Mesendoderm (in vitro differentiated cells): ENCODE results near the gene CCDC88A.

Source experiments
- DNase-seq: peaks from one replicate; pipeline ENCODE4 v3.0.0; 2013
- H2AK5ac ChIP-seq: 2 replicates; pipeline ENCODE4 v1.6.1; 2013; ENCODE audit warnings: low read length, inconsistent platforms
- H2BK120ac ChIP-seq: 2 replicates; pipeline ENCODE4 v1.6.1; 2013; ENCODE audit warnings: low read depth, mild to moderate bottlenecking, low read length, moderate library complexity, mixed read lengths
- H2BK15ac ChIP-seq: replicated peaks from 2 replicates; pipeline ENCODE4 v1.6.1; 2013; ENCODE audit warnings: low read depth, mild to moderate bottlenecking, moderate library complexity
- H2BK5ac ChIP-seq: 2 replicates; pipeline ENCODE4 v1.6.1; 2013; ENCODE audit warnings: low read length, inconsistent platforms
- H3K18ac ChIP-seq: 2 replicates; pipeline ENCODE4 v1.6.1; 2013; ENCODE audit warnings: mild to moderate bottlenecking, low read length, mixed read lengths
- H3K23ac ChIP-seq: one replicate; pipeline ENCODE4 v1.6.1; 2013; ENCODE audit warnings: low read length
- H3K27ac ChIP-seq: 2 replicates; pipeline ENCODE4 v1.5.1; 2013; ENCODE audit warnings: low read depth, mild to moderate bottlenecking, inconsistent platforms, low read length, moderate library complexity
- H3K27me3 ChIP-seq: 2 replicates; pipeline ENCODE4 v1.6.1; 2013; ENCODE audit warnings: low read length, control low read depth, mild to moderate bottlenecking, inconsistent platforms; ENCODE audit not compliant: insufficient read depth, poor library complexity
- H3K36me3 ChIP-seq: 2 replicates; pipeline ENCODE4 v1.6.1; 2013; ENCODE audit warnings: low read length, inconsistent platforms; ENCODE audit not compliant: control insufficient read depth, insufficient read depth
- H3K4ac ChIP-seq: one replicate; pipeline ENCODE4 v1.6.1; 2013; ENCODE audit warnings: low read depth, mild to moderate bottlenecking, low read length, moderate library complexity
- H3K4me1 ChIP-seq: 2 replicates; pipeline ENCODE4 v1.6.1; 2013; ENCODE audit warnings: low read depth, low read length, inconsistent platforms; ENCODE audit not compliant: control insufficient read depth
- H3K4me2 ChIP-seq: 2 replicates; pipeline ENCODE4 v1.6.1; 2013; ENCODE audit warnings: low read length
- H3K4me3 ChIP-seq: 2 replicates; pipeline ENCODE4 v1.5.1; 2013; ENCODE audit warnings: mild to moderate bottlenecking, low read length
- H3K56ac ChIP-seq: one replicate; pipeline ENCODE4 v1.6.1; 2013; ENCODE audit warnings: low read length
- H3K79me1 ChIP-seq: 2 replicates; pipeline ENCODE4 v1.6.1; 2013; ENCODE audit warnings: low read length, inconsistent platforms
- H3K79me2 ChIP-seq: 2 replicates; pipeline ENCODE4 v1.6.1; 2013; ENCODE audit warnings: mild to moderate bottlenecking, low read length; ENCODE audit not compliant: control insufficient read depth, insufficient read depth
- H3K9ac ChIP-seq: 2 replicates; pipeline ENCODE4 v1.6.1; 2013; ENCODE audit warnings: low read length, inconsistent platforms
- H4K5ac ChIP-seq: one replicate; pipeline ENCODE4 v1.6.1; 2013; ENCODE audit warnings: low read length
- H4K8ac ChIP-seq: one replicate; pipeline ENCODE4 v1.6.1; 2013; ENCODE audit warnings: low read depth, mild to moderate bottlenecking, control low read depth, low read length, moderate library complexity
- WGBS: extraction: QIAGEN DNeasy Blood & Tissue Kit; methylation state at CpG from one replicate; pipeline ENCODE4 v1.1.7; 2013; ENCODE audit warnings: low lambda C conversion rate, missing lambda C conversion rate; ENCODE audit not compliant: insufficient coverage; ENCODE audit errors: extremely low coverage; 5-methylcytosine and 5-hydroxymethylcytosine counted together

CCDC88A gene

GRCh38 chr2:55400332-55400731, 19.3 kb downstream of the CCDC88A start:
- Histone ChIP-seq H3K79me2 (no peaks in the 10 kb centered on the region), H3K23ac (no peak overlapping the region), H2BK120ac (no peak overlapping the region), H3K9ac (no peak overlapping the region), H3K27me3 (no peaks in the 10 kb centered on the region), H3K27ac (no peak overlapping the region), H3K56ac (no peak overlapping the region), H3K4me2 (no peak overlapping the region), H3K4ac (no peak overlapping the region), H3K36me3 (peaks cover 1% of the 10 kb centered on the region), H2BK15ac (no peak overlapping the region), H3K4me1 (no peaks in the 10 kb centered on the region), H2AK5ac (no peak overlapping the region), H4K5ac (no peak overlapping the region), H4K8ac (no peak overlapping the region), H2BK5ac (no peak overlapping the region), H3K4me3 (no peak overlapping the region), H3K18ac (no peak overlapping the region), H3K79me1 (peaks cover 2% of the 10 kb centered on the region)
- WGBS = no CpG with 5 or more reads among the region's 2 CpGs
- DNase-seq = no peak

- Histone ChIP-seq H2AK5ac (no peak overlapping the region), H3K18ac (no peak overlapping the region), H2BK120ac (no peak overlapping the region), H3K79me2 (no peaks in the 10 kb centered on the region), H3K27ac (no peak overlapping the region), H3K27me3 (no peaks in the 10 kb centered on the region), H3K4ac (no peak overlapping the region), H4K5ac (no peak overlapping the region), H3K79me1 (no peaks in the 10 kb centered on the region), H3K4me1 (no peaks in the 10 kb centered on the region), H3K4me3 (no peak overlapping the region), H4K8ac (no peak overlapping the region), H3K9ac (no peak overlapping the region), H3K36me3 (no peaks in the 10 kb centered on the region), H2BK5ac (no peak overlapping the region), H2BK15ac (no peak overlapping the region), H3K56ac (no peak overlapping the region), H3K23ac (no peak overlapping the region), H3K4me2 (no peak overlapping the region)
- no peak for DNase-seq
These were observed 19.8 kb downstream of the CCDC88A start for GRCh38 chr2:55399815-55400214.

GRCh38 chr2:55395724-55396605, 23.7 kb downstream of the CCDC88A start:
- H3K4me2 ChIP-seq = no peak overlapping the region
- no peak for DNase-seq
- no peak overlapping the region for H2AK5ac ChIP-seq
- no peaks in the 10 kb centered on the region for H3K79me2 ChIP-seq
- H2BK15ac ChIP-seq = no peak overlapping the region
- H3K18ac ChIP-seq = no peak overlapping the region
- no peaks in the 10 kb centered on the region for H3K36me3 ChIP-seq
- no peak overlapping the region for H3K4me3 ChIP-seq
- no peak overlapping the region for H3K23ac ChIP-seq
- H2BK120ac ChIP-seq = no peak overlapping the region
- H4K8ac ChIP-seq = no peak overlapping the region
- H3K9ac ChIP-seq = no peak overlapping the region
- H3K4me1 ChIP-seq = no peaks in the 10 kb centered on the region
- H3K27ac ChIP-seq = no peak overlapping the region
- H3K4ac ChIP-seq = no peak overlapping the region
- H3K27me3 ChIP-seq = no peaks in the 10 kb centered on the region
- no CpG with 5 or more reads among the region's 2 CpGs for WGBS
- H3K79me1 ChIP-seq = no peaks in the 10 kb centered on the region
- no peak overlapping the region for H2BK5ac ChIP-seq
- no peak overlapping the region for H4K5ac ChIP-seq
- no peak overlapping the region for H3K56ac ChIP-seq

GRCh38 chr2:55391615-55392242, 27.9 kb downstream of the CCDC88A start:
- Histone ChIP-seq H3K4me2 (no peak overlapping the region), H3K79me2 (peaks cover 4% of the 10 kb centered on the region), H3K27ac (no peak overlapping the region), H3K4me1 (no peaks in the 10 kb centered on the region), H3K79me1 (peaks cover 2% of the 10 kb centered on the region), H4K5ac (no peak overlapping the region), H3K27me3 (no peaks in the 10 kb centered on the region), H2BK5ac (no peak overlapping the region), H3K4me3 (no peak overlapping the region), H2BK15ac (no peak overlapping the region), H2BK120ac (no peak overlapping the region), H3K56ac (no peak overlapping the region), H3K9ac (no peak overlapping the region), H4K8ac (no peak overlapping the region), H3K23ac (no peak overlapping the region), H2AK5ac (no peak overlapping the region), H3K4ac (no peak overlapping the region), H3K36me3 (no peaks in the 10 kb centered on the region), H3K18ac (no peak overlapping the region)
- no CpG with 5 or more reads among the region's 3 CpGs for WGBS
- no peak for DNase-seq

- no peak overlapping the region for H3K9ac ChIP-seq
- peaks cover 2% of the 10 kb centered on the region for H3K79me1 ChIP-seq
- no CpG with 5 or more reads among the region's 2 CpGs for WGBS
- no peaks in the 10 kb centered on the region for H3K36me3 ChIP-seq
- H2BK15ac ChIP-seq = no peak overlapping the region
- H4K8ac ChIP-seq = no peak overlapping the region
- H3K23ac ChIP-seq = no peak overlapping the region
- H3K4me3 ChIP-seq = no peak overlapping the region
- no peak overlapping the region for H3K18ac ChIP-seq
- no peak overlapping the region for H4K5ac ChIP-seq
- H3K4ac ChIP-seq = no peak overlapping the region
- DNase-seq = peak; percentile 4
- no peak overlapping the region for H2BK5ac ChIP-seq
- no peak overlapping the region for H2AK5ac ChIP-seq
- H2BK120ac ChIP-seq = no peak overlapping the region
- H3K27ac ChIP-seq = no peak overlapping the region
- no peak overlapping the region for H3K56ac ChIP-seq
- peaks cover 4% of the 10 kb centered on the region for H3K79me2 ChIP-seq
- no peaks in the 10 kb centered on the region for H3K27me3 ChIP-seq
- H3K4me2 ChIP-seq = no peak overlapping the region
- H3K4me1 ChIP-seq = no peaks in the 10 kb centered on the region
These were observed 28.5 kb downstream of the CCDC88A start for GRCh38 chr2:55391155-55391554.
